ENCODE results near the gene OR1B1. TPM values are rescaled to one million over a fixed set of nuclear protein-coding genes. Genes with fewer than 3 reads are reported as not detected.

OR1B1 gene
- total and polyA plus RNA-seq, 2 of the 4 experiments (the other 2 are of a cell fraction), result not detected

DNA sequence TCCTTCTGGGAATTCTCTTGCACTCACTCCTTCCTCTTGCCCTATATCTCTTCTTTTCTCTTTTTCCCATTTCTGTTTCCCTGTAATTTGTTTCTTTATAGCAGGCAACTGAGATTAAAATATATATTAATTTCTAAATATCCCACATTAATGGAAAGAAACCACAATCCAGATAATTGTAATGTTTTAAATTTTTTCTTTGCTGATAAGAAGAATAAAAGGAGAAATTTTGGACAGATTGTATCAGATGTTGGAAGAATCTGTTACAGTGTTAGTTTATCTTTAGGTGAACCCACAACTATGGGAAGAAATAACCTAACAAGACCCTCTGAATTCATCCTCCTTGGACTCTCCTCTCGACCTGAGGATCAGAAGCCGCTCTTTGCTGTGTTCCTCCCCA, 4.0 kb upstream of the OR1B1 start, which contains the start of gene OR1L1:
TSS of gene OR1L1 (plus strand) at position 301 of the 400 bp plus-strand sequence. CDS start at position 301, 0 bp downstream.
- Histone ChIP-seq H3K9me3 (ENCODE audit: control insufficient read depth, insufficient read depth, low read length) (no peaks in the 10 kb centered on the region), H3K79me1 (ENCODE audit: low read depth in 1 of 2, low read length in 2 of 2) (no peaks in the 10 kb centered on the region), H3K4me1 (ENCODE audit: control insufficient read depth, insufficient read depth, low read length) (no peaks in the 10 kb centered on the region), H3K9me1 (ENCODE audit: insufficient read depth, low read length) (no peaks in the 10 kb centered on the region; the same call in 1 of the 2 replicates), H3K27me3 (ENCODE audit: control insufficient read depth, insufficient read depth, low read length) (no peaks in the 10 kb centered on the region), H4K91ac (ENCODE audit: insufficient read depth, low read depth, low read length) (no peak within 1 kb of the TSS), H3K36me3 (ENCODE audit: control insufficient read depth, insufficient read depth, low read length) (no peaks in the 10 kb centered on the region), H3K27ac (ENCODE audit: insufficient read depth, low read length) (no peak within 1 kb of the TSS), H3K4me3 (ENCODE audit: insufficient read depth, low read depth, low read length) (no peak within 1 kb of the TSS), H3K18ac (ENCODE audit: low read depth, low read length) (no peak within 1 kb of the TSS), H4K20me1 (ENCODE audit: insufficient read depth, low read length) (no peaks in the 10 kb centered on the region), H4K8ac (ENCODE audit: low read depth in 2 of 2, low read length in 2 of 2) (no peak within 1 kb of the TSS), H2BK15ac (ENCODE audit: low read depth, low read length) (no peak within 1 kb of the TSS), H2BK20ac (ENCODE audit: low read depth, low read length) (no peak within 1 kb of the TSS), H3K9ac (ENCODE audit: low read depth, low read length) (no peak within 1 kb of the TSS), H2BK120ac (ENCODE audit: low read depth, low read length) (no peak within 1 kb of the TSS), H3K14ac (replicated peaks; ENCODE audit: low read depth, low read length) (no peak within 1 kb of the TSS), H3K4ac (ENCODE audit: low read depth, low read length) (no peak within 1 kb of the TSS), H3K56ac (ENCODE audit: extremely low read depth, insufficient read depth, low read length) (no peak within 1 kb of the TSS), H2BK5ac (ENCODE audit: low read depth, low read length, poor library complexity, severe bottlenecking) (no peak within 1 kb of the TSS), H4K5ac (ENCODE audit: low read depth, low read length) (no peak within 1 kb of the TSS), H2AK5ac (ENCODE audit: low read depth, low read length) (no peak within 1 kb of the TSS), H2AK9ac (replicated peaks; ENCODE audit: low read depth, low read length, poor library complexity) (no peak within 1 kb of the TSS), H3K23ac (ENCODE audit: low read depth, low read length) (no peak within 1 kb of the TSS), H2AFZ (replicated peaks; ENCODE audit: low read length, poor library complexity) (no peak within 1 kb of the TSS), H3K4me2 (ENCODE audit: low read depth, low read length) (no peak within 1 kb of the TSS)
- intact Hi-C loops (cut with micrococcal nuclease) (no loop called here), in situ Hi-C loops (cut with MboI; ENCODE audit: low sequenced_read_pairs) (no loop called here), dilution Hi-C loops (cut with HindIII; ENCODE audit: low sequenced_read_pairs, unreplicated experiment) (no loop called here)
- ChIA-PET CTCF (no interaction called here), POLR2A (ENCODE audit: unreplicated experiment) (interaction anchor here (0.7 kb wide), 1 partner anchor 183 kb away, joined by 3 read pairs; no protein-coding TSS in a partner anchor)
- TF ChIP-seq RAD21 (IDR thresholded peaks at IDR 0.05; ENCODE audit: low read length) (no peak), CEBPB (IDR thresholded peaks at IDR 0.05; ENCODE audit: low read depth, low read length) (no peak), CHD1 (IDR thresholded peaks at IDR 0.05; ENCODE audit: low read depth, low read length) (no peak), POLR2A (IDR thresholded peaks at IDR 0.05; ENCODE audit: low read depth, low read length) (no peak), SMC3 (IDR thresholded peaks at IDR 0.05; ENCODE audit: low read depth, low read length) (no peak), BHLHE40 (IDR thresholded peaks at IDR 0.05; ENCODE audit: low read depth, low read length) (no peak), FOS (IDR thresholded peaks at IDR 0.05; ENCODE audit: low read depth, low read length) (no peak), RCOR1 (IDR thresholded peaks at IDR 0.05; ENCODE audit: insufficient replicate concordance, low read length) (no peak)
- TF ChIP-seq, protein P1, sequence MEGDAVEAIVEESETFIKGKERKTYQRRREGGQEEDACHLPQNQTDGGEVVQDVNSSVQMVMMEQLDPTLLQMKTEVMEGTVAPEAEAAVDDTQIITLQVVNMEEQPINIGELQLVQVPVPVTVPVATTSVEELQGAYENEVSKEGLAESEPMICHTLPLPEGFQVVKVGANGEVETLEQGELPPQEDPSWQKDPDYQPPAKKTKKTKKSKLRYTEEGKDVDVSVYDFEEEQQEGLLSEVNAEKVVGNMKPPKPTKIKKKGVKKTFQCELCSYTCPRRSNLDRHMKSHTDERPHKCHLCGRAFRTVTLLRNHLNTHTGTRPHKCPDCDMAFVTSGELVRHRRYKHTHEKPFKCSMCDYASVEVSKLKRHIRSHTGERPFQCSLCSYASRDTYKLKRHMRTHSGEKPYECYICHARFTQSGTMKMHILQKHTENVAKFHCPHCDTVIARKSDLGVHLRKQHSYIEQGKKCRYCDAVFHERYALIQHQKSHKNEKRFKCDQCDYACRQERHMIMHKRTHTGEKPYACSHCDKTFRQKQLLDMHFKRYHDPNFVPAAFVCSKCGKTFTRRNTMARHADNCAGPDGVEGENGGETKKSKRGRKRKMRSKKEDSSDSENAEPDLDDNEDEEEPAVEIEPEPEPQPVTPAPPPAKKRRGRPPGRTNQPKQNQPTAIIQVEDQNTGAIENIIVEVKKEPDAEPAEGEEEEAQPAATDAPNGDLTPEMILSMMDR (conservative IDR thresholded peaks at IDR 0.05; ENCODE audit: low read depth, low read length), result no peak
- DNase-seq (no peak), ATAC-seq (ENCODE audit: low read depth) (no peak)
- WGBS, 2 experiments (ENCODE audit: extremely low coverage in 2 of 2, insufficient read length in 1 of 2), result no CpG with 5 or more reads among the region's 2 CpGs
- BruUV-seq (replicated peaks), result no TSS peak

Measured in IMR-90 (cell line).